DOHH2 (cell line): ENCODE results near the gene IQSEC3.

Experiments
- EZH2phosphoT487 ChIP-seq: fragments of 200-600 bp; sonication (generic); IDR thresholded peaks from 2 replicates; pipeline ENCODE4 v1.6.1; 2017; ENCODE audit warnings: borderline replicate concordance, mild to moderate bottlenecking, antibody characterized with exemption, low read length, moderate library complexity, mixed read lengths
- TF ChIP-seq, protein P1 (sequence below): fragments of 200-600 bp; sonication (generic); IDR thresholded peaks from one replicate; pipeline ENCODE4 v1.5.1; 2014; ENCODE audit warnings: antibody characterized with exemption, mild to moderate bottlenecking, low read depth, low read length; ENCODE audit not compliant: poor library complexity, severe bottlenecking

DNA sequence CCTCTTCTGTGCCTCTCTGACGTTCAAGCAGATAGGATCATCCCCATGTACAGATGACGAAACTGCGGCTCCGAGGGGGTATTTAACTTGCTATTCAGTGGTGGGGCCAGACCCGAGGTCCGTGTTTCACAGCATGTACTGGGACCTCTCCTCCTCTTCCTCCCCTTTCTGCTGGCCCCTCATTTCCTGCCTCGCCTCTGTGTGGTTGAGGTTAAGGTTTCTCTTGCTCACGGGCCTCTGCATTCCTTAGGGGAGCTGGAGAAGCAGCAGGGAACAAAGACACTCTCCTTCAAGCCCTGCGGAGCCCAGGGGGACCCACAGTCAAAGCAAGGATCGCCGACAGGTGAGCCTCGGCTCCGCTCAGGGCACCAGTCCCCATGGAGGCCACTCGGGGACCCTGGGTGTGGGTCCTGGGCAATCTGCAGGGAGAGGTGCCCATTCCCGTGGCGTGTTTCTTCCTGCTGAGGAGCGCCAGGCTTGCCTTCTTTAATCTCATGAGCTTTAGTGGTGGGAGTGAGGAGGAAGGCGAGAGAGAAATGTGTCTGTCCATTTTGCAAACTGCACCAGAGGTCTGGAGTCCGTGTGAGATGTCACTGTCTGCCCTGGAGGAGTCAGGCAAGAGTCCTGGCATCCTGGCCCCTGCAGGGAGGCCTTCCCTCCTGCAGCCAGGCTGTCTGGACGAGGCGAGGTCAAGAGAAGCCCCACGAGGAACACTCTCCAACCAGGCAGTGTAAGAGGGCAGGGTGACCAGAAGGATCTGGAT, 102.4 kb downstream of the IQSEC3 start:
- TF ChIP-seq, protein P1, sequence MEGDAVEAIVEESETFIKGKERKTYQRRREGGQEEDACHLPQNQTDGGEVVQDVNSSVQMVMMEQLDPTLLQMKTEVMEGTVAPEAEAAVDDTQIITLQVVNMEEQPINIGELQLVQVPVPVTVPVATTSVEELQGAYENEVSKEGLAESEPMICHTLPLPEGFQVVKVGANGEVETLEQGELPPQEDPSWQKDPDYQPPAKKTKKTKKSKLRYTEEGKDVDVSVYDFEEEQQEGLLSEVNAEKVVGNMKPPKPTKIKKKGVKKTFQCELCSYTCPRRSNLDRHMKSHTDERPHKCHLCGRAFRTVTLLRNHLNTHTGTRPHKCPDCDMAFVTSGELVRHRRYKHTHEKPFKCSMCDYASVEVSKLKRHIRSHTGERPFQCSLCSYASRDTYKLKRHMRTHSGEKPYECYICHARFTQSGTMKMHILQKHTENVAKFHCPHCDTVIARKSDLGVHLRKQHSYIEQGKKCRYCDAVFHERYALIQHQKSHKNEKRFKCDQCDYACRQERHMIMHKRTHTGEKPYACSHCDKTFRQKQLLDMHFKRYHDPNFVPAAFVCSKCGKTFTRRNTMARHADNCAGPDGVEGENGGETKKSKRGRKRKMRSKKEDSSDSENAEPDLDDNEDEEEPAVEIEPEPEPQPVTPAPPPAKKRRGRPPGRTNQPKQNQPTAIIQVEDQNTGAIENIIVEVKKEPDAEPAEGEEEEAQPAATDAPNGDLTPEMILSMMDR = no peak
- TF ChIP-seq EZH2phosphoT487 = no peak
